ENCODE measurements around the gene PTRHD1.

The PTRHD1 gene

DNA sequence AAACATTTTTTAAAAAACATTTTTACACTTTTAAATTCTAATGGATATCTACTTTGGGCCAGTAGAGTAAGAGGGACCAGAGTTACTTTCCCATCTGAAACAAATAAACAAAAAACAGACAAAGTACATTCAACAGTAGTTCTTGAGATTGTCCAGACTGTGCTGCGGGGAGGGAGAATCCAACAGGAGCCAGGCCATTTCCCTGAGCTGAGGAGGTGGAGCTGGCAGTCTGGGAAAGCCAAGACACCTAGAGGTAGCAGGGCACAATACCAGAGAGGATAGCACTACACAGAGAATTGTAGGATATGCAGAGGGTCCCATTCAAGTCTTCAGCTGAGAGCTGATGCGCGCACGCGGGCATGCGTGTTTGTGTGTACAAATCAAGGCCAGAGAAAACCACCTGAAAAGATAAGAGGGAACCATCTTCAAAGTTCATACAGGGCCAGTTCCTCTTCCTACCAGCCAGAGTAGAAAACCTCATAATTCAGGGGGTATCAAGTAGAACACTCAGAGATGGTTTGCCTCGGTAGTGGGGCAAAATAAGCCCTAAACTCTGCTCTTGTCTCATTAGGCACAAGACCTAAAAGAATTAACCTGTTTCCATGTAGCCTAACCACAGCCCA is 44.0 kb downstream of the PTRHD1 start:
- no peak for DNase-seq

DNA sequence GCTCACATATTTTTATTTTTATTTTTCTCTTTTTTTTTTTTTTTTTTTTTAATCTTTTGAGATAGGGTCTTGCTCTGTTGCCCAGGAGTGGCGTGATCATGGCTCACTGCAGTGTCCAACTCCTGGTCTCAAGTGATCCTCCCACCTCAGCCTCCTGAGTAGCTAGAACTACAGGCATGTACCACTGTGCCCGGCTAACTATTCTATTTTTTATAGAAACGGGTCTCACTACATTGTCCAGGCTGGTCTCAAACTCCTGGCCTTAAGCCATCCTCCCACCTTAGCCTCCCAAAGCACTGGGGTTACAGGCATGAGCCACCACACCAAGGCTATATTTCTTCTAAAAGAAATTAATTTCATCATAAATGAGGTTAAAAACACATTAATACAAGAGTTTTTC is 45.9 kb downstream of the PTRHD1 start:
- no peak for DNase-seq

DNA sequence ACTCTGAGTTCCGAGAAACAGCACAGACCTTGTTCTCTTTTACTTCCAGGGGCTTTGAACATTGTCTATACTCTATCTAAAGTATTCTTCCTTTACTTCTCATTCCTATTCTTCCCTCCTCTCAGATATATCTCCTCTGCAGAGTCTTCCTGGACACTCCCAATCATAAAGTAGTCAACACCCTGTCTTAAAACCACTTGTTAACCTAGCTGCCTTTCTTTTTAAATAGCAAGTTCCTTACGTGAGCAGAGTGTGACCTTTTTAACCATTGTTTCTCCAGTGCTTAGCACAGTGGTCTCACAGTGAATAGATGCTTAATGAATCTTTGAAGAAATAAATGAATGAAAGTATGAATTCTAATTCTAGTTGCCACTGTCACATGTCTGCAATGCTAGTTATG is 47.4 kb downstream of the PTRHD1 start:
- DNase-seq: no peak

DNA sequence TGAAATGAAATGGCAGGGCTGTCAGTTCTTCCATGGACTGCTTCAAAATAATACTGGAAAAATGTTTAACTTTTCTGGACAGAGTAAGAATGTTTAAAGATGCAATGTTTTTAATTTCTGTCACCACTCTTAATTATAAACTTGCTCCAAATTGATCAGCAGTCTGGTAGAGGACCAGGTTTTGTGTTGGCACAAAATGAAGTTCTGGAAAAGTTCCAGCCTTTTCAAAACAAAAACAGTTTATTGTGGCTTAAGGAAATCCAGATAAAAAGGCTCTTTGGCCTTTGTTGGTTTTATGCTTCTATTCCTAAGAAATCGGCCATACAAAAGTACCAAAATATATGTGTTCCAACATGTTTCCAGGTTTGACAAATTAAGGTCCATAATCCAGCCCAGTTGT is 48.8 kb downstream of the PTRHD1 start:
- no peak for DNase-seq

DNA sequence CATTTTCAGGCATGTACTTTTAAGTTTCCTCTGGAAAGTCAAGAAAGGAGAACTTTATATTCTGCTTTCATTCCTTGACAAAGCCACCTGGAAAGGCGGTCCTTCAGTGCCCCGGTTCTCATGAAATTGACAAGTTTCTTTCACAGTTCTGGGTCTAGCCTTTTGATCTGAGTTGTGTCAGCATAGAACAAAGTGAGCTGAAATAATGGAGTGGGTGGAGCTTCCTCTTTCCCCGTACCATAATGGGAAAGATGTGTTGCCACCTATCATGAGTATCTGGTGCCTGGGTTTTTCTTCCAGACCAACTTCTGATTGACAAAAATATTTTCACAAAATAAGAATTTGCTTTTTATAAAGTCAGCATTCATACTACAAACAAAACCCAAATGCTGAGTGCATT is 49.3 kb downstream of the PTRHD1 start:
- no peak for DNase-seq

DNA sequence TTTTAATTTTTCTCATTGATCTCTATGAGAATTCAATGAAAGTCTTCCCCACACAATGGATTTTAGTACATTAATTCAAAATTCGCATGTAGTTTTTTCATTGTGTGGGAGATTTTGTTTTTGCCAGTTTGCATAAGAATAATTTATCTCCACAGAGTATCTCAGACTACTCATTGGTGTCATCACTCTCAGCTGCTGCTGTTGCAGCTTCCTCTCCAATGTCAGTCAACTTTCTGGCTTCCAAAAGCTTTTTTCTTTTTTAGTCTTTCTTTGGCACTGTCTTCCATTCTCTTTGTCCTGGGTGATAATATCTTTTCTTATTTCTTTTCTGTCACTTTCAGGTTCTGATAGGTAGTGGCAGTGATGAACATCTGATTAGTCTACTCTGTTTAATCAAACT is 50.5 kb downstream of the PTRHD1 start:
- no peak for DNase-seq

DNA sequence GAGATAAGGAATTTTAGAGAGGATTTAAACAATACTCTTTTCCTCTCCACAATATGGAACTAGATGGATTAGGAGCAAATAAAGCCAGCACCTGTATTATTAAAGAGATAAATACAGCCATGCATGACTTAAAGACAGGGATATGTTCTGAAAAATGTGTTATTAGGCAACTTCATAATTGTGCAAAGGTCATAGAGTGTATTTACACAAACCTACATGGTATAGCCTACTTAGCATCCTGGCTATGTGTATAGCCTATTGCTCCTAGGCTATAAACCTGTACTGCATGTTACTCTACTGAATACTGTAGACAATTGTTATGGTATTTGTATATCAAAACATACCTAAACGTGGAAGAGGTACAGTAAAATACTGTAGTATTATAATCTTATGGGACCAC is 53.0 kb downstream of the PTRHD1 start:
- DNase-seq: no peak

All from NCI-H774 (cell line).